ENCODE results near the gene TNFSF13B. TPM values are rescaled to one million over a fixed set of nuclear protein-coding genes. Genes with fewer than 3 reads are reported as not detected.

The TNFSF13B gene, protein sequence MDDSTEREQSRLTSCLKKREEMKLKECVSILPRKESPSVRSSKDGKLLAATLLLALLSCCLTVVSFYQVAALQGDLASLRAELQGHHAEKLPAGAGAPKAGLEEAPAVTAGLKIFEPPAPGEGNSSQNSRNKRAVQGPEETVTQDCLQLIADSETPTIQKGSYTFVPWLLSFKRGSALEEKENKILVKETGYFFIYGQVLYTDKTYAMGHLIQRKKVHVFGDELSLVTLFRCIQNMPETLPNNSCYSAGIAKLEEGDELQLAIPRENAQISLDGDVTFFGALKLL
- total RNA-seq (6.9 TPM), polyA plus RNA-seq (3.8 TPM)

DNA sequence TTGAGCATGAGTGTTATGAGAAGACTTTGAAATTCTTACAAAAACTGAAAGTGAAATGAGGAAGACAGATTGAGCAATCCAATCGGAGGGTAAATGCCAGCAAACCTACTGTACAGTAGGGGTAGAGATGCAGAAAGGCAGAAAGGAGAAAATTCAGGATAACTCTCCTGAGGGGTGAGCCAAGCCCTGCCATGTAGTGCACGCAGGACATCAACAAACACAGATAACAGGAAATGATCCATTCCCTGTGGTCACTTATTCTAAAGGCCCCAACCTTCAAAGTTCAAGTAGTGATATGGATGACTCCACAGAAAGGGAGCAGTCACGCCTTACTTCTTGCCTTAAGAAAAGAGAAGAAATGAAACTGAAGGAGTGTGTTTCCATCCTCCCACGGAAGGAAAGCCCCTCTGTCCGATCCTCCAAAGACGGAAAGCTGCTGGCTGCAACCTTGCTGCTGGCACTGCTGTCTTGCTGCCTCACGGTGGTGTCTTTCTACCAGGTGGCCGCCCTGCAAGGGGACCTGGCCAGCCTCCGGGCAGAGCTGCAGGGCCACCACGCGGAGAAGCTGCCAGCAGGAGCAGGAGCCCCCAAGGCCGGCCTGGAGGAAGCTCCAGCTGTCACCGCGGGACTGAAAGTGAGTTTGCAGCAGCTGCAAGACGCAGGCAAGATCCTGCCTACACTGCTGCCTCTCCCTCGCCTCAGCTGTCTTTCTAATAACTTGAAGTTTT lies at the start of gene TNFSF13B:
Gene TNFSF13B, plus strand, starts transcription at position 118 of the 728 bp plus-strand sequence. Its CDS starts 178 bp downstream, at position 296.
- WGBS = 10% methylated on average over 16 of the region's 16 CpGs
- Histone ChIP-seq H3K27ac (ENCODE audit: low read depth) (no peak within 1 kb of the TSS), H3K4me1 (ENCODE audit: insufficient read depth) (no peaks in the 10 kb centered on the region), H3K36me3 (ENCODE audit: insufficient read depth) (no peaks in the 10 kb centered on the region), H3K4me3 (ENCODE audit: low read depth, low read length) (peak within 1 kb of the TSS; percentile 21)
- DNase-seq (ENCODE audit: extremely low spot score) = no peak

DNA sequence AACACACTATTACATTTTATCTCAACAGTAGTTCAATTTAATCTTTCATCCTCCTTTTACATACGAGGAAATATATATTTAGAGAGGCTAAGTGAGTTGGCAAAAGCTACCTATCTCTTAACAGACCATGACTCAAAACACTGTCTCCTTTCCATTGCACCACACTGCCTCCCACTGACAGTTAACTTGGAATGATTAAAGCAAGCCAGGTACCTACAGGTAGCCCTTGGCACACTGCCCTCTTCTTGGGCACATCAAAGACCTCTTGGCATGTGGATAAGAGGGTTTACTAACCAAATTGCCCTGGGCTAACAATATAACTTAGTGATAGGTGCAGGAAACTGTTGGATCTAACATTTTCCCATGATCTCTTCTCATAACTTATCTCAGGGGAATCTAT lies 49.5 kb upstream of the TNFSF13B start:
- Histone ChIP-seq H3K4me3 (ENCODE audit: low read depth, low read length) (no peak overlapping the region), H3K27ac (ENCODE audit: low read depth) (no peak overlapping the region), H3K4me1 (ENCODE audit: insufficient read depth) (peaks cover 5% of the 10 kb centered on the region), H3K36me3 (ENCODE audit: insufficient read depth) (no peaks in the 10 kb centered on the region)
- 54% methylated on average over 1 of the region's 1 CpG for WGBS
- no peak for DNase-seq (ENCODE audit: extremely low spot score)

DNA sequence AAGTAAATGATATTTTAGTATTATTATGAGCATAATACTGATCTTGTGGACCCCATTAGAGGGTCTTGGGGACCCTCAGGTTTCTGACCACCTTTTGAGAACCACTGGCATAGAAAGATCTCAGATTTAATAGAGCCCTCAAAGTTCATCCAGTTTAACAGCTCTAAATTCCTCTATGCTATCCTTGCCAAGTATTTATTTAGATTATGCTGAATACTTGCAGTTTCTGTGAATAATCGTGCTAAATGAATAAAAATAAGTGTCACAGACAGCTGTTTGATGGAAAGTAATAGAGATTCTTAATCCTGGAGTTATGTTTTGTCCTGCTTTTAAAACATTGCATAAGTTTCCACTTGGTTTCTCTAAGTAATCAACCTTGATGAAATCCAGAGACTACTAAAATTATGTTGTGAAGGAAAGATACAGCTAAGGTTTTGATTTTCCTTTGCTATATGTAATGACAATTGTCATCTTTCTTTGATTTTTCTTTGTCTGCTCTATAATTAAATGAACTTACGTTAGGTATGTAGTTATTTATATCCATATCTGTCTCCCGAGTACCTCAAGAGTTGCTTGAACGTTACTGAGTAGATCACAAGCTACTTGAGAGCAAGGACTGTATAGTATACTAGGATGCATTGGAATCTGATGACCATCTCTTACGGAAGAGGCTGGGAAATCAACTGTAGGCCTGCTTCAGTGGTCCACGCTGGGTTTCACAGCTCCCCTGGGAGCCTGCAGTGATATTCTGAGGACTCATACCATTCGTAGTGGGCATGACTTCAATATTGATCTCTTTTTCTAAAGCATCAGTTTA lies 45.6 kb upstream of the TNFSF13B start:
- H3K36me3 ChIP-seq (ENCODE audit: insufficient read depth) = no peaks in the 10 kb centered on the region
- H3K27ac ChIP-seq (ENCODE audit: low read depth) = no peak overlapping the region
- peaks cover 2% of the 10 kb centered on the region for H3K4me1 ChIP-seq (ENCODE audit: insufficient read depth)
- H3K4me3 ChIP-seq (ENCODE audit: low read depth, low read length) = no peak overlapping the region
- no peak for DNase-seq (ENCODE audit: extremely low spot score)
- WGBS = 64% methylated on average over 7 of the region's 7 CpGs

DNA sequence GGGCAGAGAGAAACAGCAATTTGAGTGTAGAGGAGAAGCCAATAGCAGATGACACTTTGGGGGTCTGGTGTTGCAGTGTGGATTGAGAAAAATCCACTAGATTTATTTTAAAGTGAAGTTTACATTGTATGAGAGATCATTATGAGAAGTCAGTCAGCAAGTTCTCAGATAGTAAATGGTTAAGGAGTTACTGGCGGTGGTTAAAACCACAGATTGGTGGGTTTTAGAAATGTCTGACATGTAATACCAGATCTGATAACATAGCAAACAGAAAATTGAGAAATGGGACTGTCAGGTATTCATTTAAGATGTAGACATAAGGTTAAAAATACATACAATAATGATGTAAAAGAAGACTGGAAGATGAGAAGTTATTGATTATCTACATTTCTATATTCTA lies 44.1 kb upstream of the TNFSF13B start:
- DNase-seq (ENCODE audit: extremely low spot score) = no peak
- Histone ChIP-seq H3K4me1 (ENCODE audit: insufficient read depth) (no peaks in the 10 kb centered on the region), H3K36me3 (ENCODE audit: insufficient read depth) (no peaks in the 10 kb centered on the region), H3K4me3 (ENCODE audit: low read depth, low read length) (no peak overlapping the region), H3K27ac (ENCODE audit: low read depth) (no peak overlapping the region)
- WGBS = 70% methylated on average over 1 of the region's 1 CpG

DNA sequence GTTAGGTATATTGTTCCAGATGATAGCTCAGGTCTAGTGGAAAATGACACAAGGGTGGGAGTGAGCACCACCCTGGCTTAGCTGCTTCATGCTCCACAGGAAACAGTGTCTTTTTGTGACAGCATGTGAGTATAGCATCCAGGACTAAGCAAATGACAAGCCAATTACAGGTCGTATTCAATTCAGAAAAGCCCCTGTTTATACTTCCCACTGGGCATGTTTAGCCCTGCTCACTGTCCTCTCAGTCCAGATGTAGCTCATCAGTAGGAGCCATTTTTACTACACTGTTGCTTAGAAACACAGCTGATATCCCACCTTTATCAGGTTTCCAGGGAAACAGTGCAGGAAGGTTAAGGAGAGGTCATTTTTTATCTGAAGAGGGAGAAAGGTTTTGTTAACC lies 43.3 kb upstream of the TNFSF13B start:
- WGBS = 11% methylated on average over 1 of the region's 1 CpG
- no peak overlapping the region for H3K27ac ChIP-seq (ENCODE audit: low read depth)
- H3K4me3 ChIP-seq (ENCODE audit: low read depth, low read length) = no peak overlapping the region
- no peak for DNase-seq (ENCODE audit: extremely low spot score)
- no peaks in the 10 kb centered on the region for H3K4me1 ChIP-seq (ENCODE audit: insufficient read depth)
- H3K36me3 ChIP-seq (ENCODE audit: insufficient read depth) = no peaks in the 10 kb centered on the region

DNA sequence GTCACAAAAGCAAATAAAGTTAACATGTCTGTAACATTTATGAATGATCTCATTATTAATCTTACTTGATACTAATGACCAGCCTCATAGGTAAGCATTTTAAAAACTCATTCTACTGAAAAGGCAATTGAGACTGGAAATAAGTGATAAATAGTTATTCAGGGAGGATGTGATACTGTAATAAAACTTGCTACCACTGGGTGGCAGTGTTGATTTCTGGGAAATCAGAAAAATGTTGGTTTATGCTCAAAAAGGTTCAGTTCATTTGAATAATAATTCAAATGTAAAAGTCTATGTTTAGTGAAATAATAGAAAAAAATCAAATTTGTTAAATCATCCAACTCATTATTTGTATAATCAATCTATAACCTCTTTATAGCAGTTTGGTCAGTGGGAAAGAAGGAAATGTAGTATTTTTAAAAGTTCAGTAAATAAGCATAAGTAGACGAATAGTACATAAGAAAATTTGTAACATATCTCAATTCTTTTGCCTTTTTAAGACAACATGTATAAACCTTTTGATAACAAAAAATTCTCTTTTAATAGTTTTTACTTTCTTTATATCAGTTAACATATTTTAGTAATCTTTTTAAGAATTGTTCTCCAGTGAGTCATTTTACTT lies 41.8 kb upstream of the TNFSF13B start:
- whole genome bisulfite sequencing = 88% methylated on average over 1 of the region's 1 CpG
- Histone ChIP-seq H3K27ac (ENCODE audit: low read depth) (no peak overlapping the region), H3K4me3 (ENCODE audit: low read depth, low read length) (no peak overlapping the region), H3K36me3 (ENCODE audit: insufficient read depth) (no peaks in the 10 kb centered on the region), H3K4me1 (ENCODE audit: insufficient read depth) (no peaks in the 10 kb centered on the region)
- DNase-seq (ENCODE audit: extremely low spot score) = no peak

DNA sequence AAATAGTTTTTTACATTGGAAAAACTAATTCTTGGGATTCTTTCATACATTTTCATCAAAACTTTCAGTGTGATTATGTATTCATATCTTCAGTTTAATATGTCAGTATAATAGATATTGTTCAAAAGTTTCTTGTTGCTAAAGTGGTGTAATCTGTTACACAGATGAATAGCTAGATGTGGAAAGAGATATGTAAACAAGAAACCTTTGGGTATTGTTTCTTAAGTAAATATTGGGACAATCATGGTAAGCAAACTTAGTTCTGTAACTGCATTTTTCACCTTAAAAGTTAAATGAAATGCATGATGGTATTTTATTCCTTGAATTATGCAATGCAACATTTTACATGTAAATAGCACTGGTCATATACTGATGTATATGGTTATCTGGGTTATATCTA lies 39.1 kb upstream of the TNFSF13B start:
- DNase-seq (ENCODE audit: extremely low spot score) = no peak
- Histone ChIP-seq H3K27ac (ENCODE audit: low read depth) (no peak overlapping the region), H3K36me3 (ENCODE audit: insufficient read depth) (no peaks in the 10 kb centered on the region), H3K4me1 (ENCODE audit: insufficient read depth) (no peaks in the 10 kb centered on the region), H3K4me3 (ENCODE audit: low read depth, low read length) (no peak overlapping the region)

DNA sequence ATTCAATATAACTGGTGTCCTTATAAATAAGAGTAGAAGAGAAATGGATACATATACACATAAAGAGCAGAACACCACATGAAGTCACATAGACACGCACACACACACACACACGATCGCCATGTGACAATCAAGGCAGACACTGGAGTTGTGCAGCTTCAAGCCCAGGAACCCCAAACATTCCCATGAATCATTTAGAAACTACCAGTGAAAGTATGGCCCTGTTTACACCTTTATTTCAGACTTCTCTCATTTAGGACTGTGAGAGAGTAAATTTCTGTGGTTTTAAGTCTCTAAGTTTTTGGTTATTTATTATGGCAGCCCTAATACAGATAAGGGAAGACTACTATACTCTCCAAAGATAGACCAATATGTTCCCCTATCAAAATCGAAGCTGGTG lies 20.4 kb upstream of the TNFSF13B start:
- 70% methylated on average over 4 of the region's 4 CpGs for WGBS
- no peaks in the 10 kb centered on the region for H3K4me1 ChIP-seq (ENCODE audit: insufficient read depth)
- no peak overlapping the region for H3K4me3 ChIP-seq (ENCODE audit: low read depth, low read length)
- no peaks in the 10 kb centered on the region for H3K36me3 ChIP-seq (ENCODE audit: insufficient read depth)
- H3K27ac ChIP-seq (ENCODE audit: low read depth) = no peak overlapping the region
- DNase-seq (ENCODE audit: extremely low spot score) = no peak

DNA sequence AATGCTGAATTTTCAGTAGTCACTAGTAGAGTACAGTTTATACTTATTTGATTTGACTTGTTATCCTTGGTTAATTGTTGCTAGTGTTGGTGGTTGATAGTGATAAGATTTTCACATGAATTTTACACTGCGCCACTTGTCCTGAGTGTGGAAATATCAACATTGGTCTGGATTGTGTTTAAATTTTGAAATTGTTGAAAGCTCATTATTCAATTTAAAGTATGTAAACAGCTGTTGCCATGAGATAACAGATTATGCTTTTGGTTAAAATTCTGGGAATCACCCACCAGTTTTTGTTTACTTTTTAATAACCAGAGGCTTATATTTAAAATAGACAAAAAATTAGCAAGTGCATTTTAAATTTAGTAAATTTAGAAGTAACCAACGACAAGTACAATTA lies 12.3 kb upstream of the TNFSF13B start:
- H3K27ac ChIP-seq (ENCODE audit: low read depth) = no peak overlapping the region

DNA sequence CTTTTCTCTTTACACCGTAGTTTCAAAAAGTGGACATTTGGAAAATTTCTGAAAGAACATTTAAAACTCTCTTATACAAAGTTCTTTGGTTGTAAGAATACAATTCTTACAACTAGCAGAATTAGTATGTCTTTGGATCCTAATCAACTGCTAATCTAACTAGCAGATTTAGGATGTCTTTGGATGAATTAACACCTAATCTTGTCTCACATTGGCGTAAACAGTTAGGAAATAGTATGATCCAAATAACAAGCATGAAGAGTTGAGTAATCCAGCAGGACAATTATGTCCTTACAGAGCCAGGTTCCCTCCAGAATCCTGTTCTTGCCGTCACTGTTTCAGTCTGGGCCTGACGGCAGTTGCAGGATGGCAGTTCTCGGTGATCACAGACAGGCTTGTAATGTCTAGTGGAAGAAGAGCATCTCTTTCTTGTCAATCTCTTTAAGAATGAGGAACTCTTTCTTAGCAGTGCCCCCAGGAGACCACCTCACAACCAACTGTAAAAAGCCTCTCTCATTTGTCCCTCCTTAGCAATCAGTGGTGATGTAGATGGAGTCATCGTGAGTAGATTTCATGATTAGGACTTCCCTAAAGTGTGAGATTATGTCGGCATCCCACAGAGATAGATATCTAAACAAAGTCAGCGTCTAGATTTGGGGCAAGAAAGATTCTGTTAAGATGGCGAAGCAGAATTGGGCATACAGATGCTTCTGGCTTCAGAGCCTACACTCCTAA lies 5.7 kb upstream of the TNFSF13B start:
- 93% methylated on average over 9 of the region's 9 CpGs for whole genome bisulfite sequencing
- no peaks in the 10 kb centered on the region for H3K4me1 ChIP-seq (ENCODE audit: insufficient read depth)
- H3K4me3 ChIP-seq (ENCODE audit: low read depth, low read length) = no peak overlapping the region
- no peak for DNase-seq (ENCODE audit: extremely low spot score)
- H3K27ac ChIP-seq (ENCODE audit: low read depth) = no peak overlapping the region
- no peaks in the 10 kb centered on the region for H3K36me3 ChIP-seq (ENCODE audit: insufficient read depth)

More for the DNA sequence above, 12.3 kb upstream of the TNFSF13B start:
- no peaks in the 10 kb centered on the region for H3K4me1 ChIP-seq (ENCODE audit: insufficient read depth)
- 46% methylated on average over 2 of the region's 2 CpGs for WGBS
- H3K4me3 ChIP-seq (ENCODE audit: low read depth, low read length) = no peak overlapping the region
- H3K36me3 ChIP-seq (ENCODE audit: insufficient read depth) = no peaks in the 10 kb centered on the region
- no peak for DNase-seq (ENCODE audit: extremely low spot score)

DNA sequence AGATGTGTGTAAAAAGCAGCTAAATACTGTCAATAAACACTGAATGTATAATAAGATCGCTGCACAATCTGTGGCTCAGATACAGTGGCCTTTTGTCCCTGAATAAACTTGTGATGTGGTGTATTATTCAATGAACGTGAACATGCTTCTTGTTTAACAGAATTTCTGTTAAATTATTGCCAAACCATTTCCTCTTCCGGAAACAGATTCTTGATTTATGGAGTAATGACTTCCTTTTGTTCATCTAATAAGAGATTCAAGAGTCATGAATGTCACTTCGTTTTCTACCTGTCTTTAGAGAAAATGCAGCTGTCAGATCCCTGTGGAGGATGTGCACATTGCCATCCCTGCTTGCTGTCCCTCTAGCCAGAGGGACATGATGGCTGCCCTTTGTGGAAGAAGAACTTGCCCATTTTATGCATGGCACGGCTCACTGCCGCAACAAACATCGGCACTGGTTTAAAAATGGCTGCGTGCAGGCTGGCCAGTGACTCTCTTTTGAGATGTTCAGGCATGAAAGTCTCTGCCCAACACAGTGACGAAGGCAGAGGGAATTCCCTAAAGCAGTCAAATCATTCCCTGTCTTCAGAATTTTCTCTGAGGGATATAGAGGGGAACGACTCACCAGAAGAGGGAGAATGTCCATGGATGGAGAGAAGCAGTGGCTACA lies 3.1 kb upstream of the TNFSF13B start:
- H3K27ac ChIP-seq (ENCODE audit: low read depth) = no peak overlapping the region
- WGBS = 72% methylated on average over 10 of the region's 10 CpGs

DNA sequence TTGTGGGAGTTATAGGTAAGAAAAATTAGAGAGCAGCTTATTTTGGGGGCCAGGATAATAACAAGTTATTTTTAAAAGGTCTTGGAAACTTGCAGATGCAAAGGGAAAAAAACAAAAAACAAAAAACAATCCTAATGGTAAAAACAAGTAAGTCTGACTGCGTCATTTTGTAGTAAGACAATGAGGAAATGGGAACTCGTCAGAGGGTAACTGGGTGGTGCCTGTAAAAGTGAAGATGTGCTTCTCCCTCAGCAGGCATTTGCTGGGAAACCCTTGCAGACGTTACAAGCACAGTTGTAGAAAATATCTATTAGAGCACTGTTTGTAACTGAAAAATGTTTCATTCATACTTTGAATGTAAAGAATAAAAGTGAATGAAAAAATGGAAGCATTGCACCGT lies 2.2 kb upstream of the TNFSF13B start:
- 85% methylated on average over 4 of the region's 4 CpGs for WGBS
- Histone ChIP-seq H3K4me3 (ENCODE audit: low read depth, low read length) (no peak overlapping the region), H3K36me3 (ENCODE audit: insufficient read depth) (no peaks in the 10 kb centered on the region)

More for the DNA sequence above, 3.1 kb upstream of the TNFSF13B start:
- Histone ChIP-seq H3K4me1 (ENCODE audit: insufficient read depth) (no peaks in the 10 kb centered on the region), H3K4me3 (ENCODE audit: low read depth, low read length) (no peak overlapping the region), H3K36me3 (ENCODE audit: insufficient read depth) (no peaks in the 10 kb centered on the region)
- DNase-seq (ENCODE audit: extremely low spot score) = no peak

More for the DNA sequence above, 2.2 kb upstream of the TNFSF13B start:
- Histone ChIP-seq H3K4me1 (ENCODE audit: insufficient read depth) (no peaks in the 10 kb centered on the region), H3K27ac (ENCODE audit: low read depth) (no peak overlapping the region)
- DNase-seq (ENCODE audit: extremely low spot score) = no peak

All from urinary bladder (tissue), 4 donors.